Pulmonary artery endothelial cell (primary cell): ENCODE results near the gene CEBPG. TPM values are rescaled to one million over a fixed set of nuclear protein-coding genes. Genes with fewer than 3 reads are reported as not detected.
A peak's percentile ranks its signal among the peaks of the same experiment; 100 is the strongest.

Experiments used
- DNase-seq: peaks from one replicate; pipeline ENCODE4 v3.0.0-alpha.2; 2011; ENCODE audit warnings: low read depth, low spot score
- total RNA-seq: library from RNA; depleted of rRNA; stranded (reverse); fragments of >200 nt; gene quantifications from 2 replicates; pipeline ENCODE4 v1.2.3, GENCODE V29; 2014

CEBPG gene
- total RNA-seq, 1 donor from 2014 or later: 31.3 TPM

DNA sequence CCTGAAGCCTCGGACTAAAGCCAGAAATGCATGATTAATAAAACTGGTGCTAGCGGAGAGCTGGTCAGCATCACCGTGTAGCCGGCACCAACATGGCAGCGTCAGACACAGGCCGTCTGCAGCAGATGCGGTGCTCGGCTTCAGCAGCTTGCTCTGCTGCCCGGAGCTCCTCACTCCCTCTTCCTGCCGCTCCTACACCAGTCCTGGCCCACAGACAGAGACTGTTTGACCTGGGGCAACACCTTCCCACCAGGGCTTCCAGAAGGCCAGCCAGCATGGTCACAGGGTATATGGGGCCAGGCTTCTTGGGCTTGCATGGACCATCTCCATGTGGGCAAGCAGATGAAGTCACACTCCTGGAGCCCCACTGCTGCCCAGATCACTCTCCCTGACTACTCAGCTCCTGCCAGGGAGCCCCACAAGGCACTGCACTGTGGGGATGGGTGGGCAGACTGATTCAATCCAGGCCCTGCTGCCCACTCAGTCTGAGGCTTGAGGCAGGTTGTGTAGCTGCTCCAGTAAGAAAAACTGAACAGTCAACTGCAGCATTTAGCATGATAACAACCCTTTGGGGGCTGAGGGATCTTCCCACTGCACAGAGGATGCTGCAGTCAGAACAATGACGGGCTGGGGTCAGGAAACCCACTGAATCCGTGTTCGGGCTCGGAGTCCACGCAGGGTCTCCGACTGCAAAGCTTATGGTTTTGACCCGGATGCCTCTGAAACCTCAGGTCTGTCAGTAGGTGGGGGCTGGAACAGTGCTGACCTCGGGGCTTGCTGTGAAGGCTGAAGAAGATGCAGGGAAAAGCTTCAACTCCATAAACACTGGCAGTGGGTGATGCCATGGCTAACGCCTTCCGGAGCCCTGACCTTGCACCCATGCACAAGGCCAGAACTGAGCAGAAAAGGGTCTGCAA lies 45.6 kb downstream of the CEBPG start:
- DNase-seq: no peak

DNA sequence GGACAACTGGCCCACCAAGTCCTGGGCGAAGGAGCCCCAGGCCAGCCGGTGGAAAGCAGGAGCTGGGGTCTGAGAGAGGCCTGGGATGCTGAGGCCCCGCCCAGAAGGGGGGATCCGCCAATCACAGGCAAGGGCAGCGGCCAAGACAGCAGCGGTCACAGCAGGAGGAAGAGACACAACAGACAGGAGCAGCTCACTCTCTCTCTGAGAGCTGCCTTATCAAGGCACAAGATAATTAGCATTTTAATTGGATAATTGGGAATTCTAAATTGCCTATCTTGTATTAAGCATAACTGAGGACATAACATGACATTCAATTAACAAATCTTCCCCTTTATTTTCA lies 46.2 kb downstream of the CEBPG start:
- DNase-seq: no peak

DNA sequence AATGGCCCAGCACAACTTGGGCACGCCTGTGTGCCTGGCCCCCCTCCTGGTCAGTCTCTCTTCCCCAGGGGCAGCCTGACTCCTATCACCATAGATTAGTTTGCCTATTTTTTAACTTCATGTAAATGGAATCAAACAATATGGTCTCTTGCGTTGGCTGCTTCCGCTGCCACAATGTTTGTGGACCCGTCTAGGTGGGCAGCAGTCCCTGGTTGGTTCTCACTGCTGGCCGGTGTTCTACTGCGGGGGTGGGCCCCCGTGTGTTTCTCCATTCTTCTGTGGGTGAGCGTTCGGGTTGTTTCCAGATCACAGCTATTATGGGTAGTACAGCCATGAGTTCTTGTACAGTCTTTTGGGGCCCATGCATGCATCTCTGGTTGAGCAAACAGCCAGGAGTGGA lies 47.3 kb downstream of the CEBPG start:
- no peak for DNase-seq

DNA sequence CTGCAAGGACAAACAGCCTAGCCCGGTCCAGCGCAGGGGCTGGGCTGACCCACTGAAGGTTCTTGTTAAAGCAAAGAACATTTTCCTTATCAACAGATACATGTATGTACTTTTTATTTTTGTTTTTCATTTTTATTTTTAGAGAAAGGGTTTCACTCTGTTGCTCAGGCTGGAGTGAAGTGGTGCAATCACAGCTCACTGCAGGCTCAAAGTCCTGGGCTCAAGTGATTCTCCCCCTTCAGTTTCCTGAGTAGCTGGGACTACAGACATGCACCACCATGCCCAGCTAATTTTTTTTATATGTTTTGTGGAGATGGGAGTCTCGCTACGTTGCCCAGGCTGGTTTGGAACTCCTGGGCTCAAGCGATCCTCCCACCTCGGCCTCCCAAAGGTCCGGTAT lies 47.9 kb downstream of the CEBPG start:
- no peak for DNase-seq

DNA sequence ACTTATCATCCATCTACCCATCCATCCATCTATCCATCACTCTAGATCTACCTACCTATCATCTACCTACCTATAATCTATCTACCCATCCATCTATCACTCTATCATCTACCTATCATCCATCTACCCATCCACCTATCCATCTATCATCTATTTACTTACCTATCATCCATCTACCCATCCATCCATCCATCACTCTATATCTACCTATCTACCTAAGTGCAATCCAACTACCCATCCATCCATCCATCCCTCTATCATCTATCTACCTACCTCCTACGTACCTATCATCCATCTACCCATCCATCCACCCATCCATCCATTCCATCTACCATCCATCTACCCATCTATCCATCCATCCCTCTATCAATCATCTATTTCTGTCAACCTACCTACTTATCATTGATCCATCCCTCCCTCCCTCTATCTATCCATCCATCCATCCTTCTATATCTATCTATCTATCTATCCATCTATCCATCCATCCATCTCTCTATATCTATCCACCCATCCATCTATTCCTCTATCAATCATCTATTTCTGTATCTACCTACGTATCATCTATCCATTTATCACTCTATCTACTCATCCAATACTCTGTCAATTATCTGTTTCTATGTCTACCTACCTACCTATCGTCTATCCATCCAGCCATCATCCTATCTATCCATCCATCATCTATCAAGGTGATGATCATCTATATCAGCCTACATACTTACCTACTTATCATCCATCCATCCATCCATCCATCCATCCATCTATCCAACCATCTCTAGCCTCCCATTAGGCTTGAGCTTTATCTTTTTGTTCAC lies 49.1 kb downstream of the CEBPG start:
- DNase-seq: no peak

DNA sequence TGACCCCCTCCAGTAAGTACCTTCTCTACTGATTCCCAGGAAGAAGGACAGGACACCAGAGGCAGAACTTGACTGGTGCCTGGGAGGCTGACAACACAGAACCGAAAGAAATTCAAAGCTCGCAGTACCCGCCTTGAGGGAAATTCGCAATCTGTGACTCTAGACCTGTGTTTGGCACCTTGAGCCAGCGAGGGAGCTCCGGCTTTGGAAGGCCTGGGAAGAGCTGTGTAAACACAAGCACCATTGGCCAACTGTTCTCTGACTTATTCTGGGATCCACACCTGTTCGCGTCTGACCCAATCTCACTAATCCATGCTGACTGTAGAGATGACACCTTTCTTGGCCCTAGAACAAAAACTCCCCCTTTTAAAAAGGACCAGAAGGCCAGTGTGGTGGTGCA lies 50.7 kb downstream of the CEBPG start:
- DNase-seq: no peak

DNA sequence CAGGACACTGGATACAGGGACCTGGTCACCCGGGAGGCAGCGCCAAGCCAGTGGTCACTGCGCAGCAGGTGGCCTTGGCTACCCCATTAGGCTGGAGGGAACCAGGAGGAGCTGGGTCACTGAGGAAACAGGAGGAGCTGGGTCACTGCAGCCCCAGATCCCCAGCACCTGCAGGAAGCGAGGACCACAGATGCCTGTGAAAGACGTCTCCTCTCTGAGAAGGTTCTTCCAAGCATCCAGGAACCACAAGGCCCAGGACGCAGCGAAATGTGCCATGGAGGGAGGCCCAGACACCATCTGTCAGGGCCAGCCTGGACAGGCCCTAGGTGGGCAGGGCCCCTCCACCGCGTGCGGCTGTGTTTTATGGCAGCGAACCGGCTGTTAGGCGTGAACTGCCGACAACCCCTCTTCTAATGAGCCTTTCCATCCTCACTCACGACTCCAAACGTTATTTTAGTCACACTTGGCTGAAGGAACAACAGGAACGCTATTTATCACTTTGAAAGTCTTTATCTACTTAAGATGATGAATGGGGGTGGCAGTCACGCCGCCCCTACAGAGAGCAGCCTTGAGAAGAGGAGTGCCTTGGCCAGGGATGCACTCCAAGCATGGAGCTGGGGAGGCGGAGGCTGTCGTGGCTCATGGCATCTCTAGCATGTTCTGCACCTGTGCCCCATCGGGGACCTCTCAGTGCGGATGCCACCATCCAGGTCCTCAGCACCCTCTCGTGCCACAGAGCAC lies 53.3 kb downstream of the CEBPG start:
- DNase-seq: no peak

DNA sequence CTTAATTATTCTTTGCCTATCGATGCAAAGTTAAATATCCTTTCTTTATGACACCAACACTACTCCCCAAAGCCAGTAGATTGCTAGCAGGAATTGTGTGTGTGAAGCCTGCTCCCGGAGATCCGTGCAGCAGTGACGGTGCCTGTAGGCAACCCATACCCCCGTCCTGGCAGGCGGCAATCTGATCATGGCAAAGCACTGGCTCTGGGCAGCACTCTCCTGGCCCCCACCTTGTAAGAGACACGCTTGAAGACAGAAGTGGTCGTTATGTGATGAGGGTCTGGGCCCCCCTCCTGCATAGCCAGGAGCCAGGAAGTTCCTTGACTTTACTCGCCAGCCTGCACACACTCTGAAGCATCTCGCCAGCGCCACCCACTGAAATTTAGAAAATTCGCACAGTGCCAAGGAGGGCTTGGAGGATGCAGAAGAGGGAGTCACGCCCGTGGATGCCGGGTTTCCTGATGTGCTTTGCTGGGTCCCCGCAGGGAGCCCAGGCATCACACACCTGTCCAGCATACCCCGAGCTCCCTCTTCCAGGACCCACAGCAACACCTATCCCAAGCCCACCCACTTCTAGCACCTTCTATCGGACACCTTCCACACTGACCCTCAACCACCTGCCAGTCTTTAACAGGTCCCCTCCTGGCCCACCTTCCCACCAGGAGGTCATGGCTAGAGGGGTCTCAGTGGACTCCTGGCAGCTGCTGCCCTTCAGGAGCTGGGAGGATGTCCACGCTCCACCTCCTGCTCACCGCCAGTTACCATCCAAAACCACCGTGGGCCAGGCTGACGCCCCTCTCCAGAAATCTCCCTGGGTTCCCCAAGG lies 54.5 kb downstream of the CEBPG start:
- DNase-seq: no peak

DNA sequence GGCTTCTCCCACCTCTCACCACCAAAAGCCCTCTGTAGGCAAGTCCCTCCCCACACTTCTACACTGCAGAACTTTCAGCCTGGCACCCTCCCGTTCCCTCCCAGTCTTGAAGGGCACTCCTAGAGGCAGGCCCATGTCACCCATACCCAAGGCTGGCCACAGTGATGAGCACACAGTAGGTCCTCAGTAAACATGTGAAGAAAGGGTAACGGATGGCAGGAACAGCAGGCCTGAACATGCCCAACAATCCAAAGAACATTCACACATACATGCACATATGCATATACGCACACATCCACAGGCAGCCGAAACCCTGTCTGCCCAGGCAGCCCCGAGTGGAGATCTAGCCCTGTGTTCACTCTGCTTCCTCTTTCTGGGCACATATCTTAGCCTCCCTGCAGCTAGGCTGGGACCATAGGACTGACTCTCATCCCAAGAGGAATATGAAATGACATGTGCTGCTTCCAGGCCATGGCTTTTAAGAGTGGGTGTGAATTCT lies 55.2 kb downstream of the CEBPG start:
- DNase-seq: no peak

DNA sequence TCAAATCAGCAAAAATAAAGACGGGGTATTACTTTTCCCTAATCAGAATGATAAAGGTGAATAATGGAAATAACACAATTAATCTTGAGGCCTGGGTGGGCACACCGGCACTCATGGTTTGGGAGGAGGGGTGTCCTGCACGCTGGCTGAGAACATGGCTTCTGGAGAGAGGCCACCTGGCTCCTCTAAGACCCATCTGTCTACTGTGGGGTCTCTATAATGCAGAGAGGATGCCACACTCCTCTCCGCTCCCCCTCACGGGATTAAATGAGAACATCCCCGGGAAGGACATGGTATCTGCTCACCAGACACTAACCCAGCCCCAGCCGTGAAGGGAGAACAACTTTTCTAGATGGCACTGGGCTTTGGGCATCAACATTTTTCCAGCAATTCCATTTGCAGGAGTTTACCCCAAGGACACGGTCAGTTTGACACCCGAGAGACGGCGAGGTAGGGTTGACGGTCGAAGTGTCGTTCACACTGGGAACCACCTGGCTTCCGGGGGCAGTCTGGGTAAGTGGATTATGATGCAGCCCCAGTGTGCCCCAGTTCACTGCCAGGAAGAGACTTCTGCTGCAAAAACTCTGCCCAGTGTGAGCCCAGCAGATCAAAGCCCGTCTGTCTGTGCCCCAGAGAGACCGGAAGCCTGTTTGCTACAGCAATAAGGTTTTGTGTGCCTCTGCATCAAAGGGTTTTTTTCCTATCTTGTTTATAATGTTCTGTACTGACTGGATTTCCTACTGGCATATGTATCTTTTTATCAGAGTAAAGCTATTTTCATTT lies 56.6 kb downstream of the CEBPG start:
- DNase-seq: no peak

DNA sequence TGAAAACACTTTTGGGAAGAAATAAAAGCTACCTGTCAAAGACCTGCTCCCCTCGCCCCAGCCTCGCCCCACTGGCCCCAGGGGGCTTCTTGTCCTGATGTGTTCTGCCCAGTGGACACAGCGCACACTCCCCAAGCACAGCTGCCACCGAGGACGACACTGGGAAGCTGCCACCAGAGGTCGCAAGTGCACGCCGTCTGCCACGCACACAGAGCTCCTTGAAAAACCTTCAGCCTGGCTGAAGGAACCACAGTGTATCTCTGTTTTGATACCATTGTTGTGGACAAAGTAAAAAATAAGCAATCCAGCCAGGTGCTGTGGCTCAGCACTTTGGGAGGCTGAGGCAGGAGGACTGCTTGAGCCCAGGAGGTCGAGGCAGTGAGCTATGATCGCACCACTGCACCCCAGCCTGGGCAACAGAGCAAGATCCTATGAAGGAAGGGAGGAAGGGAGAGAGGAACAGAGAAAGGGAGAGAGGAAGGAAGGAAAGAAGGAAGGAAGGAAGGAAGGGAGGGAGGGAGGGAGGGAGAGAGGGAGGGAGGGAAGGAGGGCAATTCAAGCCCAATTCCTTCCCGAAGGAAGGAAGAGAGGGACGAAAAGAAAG lies 57.3 kb downstream of the CEBPG start:
- DNase-seq: peak; percentile 15

DNA sequence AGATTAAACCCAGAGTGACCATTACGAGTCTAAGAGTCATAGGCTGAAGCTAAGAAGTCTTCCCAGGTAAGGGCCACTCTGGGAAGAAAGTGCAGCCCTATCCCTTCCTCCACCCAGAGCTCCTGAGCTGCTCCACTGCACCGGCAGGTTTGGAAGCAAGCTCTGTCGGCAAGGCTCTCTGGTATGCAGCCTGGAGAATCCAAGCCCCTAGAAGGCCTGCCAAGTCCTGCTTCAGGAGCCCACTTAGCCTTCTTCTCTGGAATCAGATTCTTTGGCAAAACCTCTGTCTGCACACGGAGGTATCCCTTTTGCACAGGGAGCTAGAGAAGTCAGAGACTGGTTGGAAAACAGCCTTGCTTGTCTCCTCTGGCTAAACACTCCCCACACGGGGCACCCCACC lies 58.5 kb downstream of the CEBPG start:
- DNase-seq: no peak

Other genes with a start within 250 kb of the CEBPG start
- 0.14 TPM in 1 of 2 replicates, not detected in the other for gene WDR88, start 241.6 kb upstream of the CEBPG start, total RNA-seq
- 11.1 and 12.0 TPM in 2 replicates for gene LRP3, start 179.4 kb upstream of the CEBPG start, total RNA-seq
- not detected in 2 replicates for gene SLC7A10, start 147.9 kb upstream of the CEBPG start, total RNA-seq
- 0.04 and 0.13 TPM in 2 replicates for gene CEBPA, start 71.2 kb upstream of the CEBPG start, total RNA-seq
- 56.1 and 63.5 TPM in 2 replicates for gene PEPD, start 148.1 kb downstream of the CEBPG start, total RNA-seq
- 0.07 TPM in 2 replicates for gene CHST8, start 248.2 kb downstream of the CEBPG start, total RNA-seq